ENCODE data around the gene EPGN.
A peak's percentile ranks its signal among the peaks of the same experiment; 100 is the strongest.

The EPGN gene, protein sequence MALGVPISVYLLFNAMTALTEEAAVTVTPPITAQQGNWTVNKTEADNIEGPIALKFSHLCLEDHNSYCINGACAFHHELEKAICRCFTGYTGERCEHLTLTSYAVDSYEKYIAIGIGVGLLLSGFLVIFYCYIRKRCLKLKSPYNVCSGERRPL

DNA sequence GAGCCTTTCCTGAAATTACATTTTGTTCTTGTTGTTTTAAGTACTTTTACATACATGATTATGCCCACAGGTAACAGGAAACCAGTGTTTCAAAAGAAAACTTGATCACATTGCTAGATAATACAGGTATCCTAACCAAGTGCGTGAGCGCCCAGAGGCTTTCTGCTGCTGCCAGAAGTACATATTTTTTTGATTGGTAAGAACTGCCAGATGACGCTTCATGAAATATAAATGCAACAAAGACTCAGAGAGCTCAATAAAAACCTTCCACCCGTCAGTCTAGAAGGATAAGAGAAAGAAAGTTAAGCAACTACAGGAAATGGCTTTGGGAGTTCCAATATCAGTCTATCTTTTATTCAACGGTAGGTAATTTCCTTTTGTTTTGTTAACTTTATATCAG, at the start of gene EPGN:
EPGN (plus strand) TSS at position 256 of the 400 bp plus-strand sequence; CDS start at position 320, 64 bp downstream.
- peak; percentile 6 for DNase-seq (ENCODE audit: low spot score)

DNA sequence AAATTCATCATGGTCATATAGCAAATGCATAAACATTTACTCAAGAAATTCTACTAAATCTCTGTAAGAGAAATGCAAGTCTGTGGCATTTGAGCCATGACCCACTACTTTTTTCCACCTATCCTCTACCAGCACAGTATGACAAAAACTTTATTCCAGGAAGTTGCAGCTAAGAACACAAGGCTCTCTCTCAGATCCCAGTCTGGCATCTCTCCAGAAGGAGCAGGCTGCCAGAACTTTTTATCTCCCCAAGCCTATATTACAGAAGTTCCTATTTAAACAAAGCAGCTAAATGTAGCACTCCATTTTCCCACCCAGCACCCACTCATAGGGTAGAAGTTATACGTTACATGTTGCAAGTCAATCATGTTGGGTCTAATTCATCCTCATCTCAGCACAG, 49.3 kb upstream of the EPGN start:
- DNase-seq (ENCODE audit: low spot score), result no peak

DNA sequence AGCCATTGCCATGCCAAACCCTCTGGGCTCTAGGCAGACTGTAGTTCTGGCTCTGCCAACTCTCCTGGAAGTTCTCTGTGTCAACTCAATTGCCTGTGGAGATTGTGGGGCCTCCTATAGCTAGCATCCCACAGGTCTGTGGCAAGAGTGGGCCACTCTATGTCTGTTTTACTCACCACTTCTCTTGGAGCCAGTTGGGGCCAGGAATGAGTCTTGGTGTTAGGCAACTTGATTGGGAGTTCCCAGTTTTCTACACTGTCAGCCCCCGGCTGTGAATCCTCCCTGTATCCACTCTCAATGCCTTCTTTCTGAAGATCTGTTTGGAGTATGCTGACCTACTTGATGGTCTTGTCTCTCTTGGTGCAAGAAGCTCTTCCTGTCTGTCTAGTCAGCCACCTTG, 48.2 kb upstream of the EPGN start:
- no peak for DNase-seq (ENCODE audit: low spot score)

DNA sequence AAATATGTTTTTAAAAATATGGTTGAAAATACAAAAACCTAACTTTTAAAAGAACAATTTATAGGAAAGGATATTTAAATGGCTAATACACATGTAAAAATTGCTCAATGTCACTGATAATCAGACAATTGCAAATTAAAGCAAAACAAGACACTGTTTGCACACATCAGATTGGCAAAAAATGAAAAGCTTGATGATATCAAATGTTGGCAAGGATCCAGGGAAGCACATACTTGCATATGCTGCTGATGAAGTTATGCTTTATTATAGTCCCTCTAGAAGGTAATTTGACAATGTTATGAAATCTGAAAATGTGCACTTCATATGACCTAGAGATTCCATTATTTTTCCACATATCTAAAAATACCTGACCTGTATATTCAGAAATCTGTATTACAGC, 45.7 kb upstream of the EPGN start:
- DNase-seq (ENCODE audit: low spot score), result no peak

DNA sequence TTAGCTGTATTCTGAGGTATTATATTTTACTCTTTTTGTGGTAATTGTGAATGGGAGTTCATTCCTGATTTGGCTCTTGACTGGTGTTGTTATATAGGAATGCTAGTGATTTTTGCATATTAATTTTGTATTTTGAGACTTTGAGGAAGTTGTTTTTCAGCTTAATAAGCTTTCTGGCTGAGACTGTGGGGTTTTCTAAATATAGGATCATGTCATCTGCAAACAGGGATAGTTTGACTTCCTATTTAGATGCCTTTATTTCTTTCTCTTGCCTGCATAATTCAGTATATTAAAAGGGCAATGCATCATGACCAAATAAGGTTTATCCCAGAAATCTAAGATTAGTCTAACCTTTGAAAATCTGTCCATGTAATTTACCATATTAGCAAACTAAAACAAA, 44.7 kb upstream of the EPGN start:
- no peak for DNase-seq (ENCODE audit: low spot score)

DNA sequence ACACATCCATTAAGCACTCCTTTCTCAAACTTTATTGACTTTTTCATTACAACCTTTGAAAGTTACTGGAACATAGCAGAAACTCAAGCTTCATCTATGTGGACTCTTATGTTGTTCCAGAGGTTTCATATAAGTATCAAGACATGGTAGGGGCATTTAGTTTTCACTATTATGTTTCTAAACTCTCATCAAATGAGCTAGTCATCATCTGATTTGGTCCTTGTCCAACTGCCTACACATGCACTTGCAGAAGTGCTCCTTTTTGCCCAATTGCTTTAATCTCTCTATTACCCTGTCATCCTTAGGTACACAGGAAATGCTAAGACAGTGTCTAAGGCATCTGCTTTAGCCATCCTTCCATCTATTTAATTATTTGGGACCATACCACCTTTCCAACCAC, 42.2 kb upstream of the EPGN start:
- DNase-seq (ENCODE audit: low spot score), result no peak

DNA sequence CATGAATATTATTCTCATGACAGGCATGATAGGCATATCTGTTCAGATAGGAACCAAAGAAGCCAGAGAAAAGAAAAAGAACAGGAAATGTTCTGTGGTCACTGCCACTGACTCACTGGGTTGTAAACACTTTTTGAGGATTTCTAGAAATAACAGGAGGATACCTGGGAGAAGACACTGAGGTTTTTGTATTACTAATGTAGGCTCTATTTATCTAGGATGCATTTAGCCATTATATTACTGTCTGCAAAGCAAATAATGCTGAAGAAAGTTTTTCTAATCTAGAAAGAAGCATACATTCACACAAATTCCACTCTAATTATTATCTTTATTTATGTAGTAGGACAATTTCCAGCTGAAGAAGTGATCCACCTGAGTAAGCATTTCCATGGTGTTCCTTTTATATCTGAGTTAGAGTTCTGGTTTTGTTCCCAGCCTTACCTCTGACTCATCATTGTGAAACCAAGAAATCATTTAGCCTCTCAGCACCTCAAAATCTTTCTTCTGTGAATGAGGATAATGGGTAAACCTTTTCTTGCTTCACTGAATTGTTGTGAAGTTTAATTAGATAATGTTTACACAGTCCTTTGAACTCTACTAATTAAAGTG, 40.2 kb upstream of the EPGN start:
- DNase-seq (ENCODE audit: low spot score), result no peak

DNA sequence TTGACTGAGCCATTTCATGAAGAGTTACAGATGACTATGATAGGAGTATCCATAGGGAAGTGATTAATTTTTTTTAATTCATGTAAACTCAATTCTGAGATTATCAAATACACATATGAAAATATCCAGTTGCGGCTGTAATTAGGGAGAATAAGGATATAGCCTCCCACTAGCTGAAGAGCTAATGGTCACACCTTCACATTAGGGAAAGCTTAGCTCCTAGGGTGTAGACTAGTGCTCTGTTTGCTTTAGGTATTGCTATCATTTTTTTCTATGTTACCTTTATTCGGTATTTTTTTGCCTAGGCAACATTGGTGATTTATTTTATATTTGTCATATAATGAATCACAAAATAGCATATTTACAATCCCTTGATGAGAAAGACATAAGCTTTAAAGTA, 39.6 kb upstream of the EPGN start:
- no peak for DNase-seq (ENCODE audit: low spot score)

DNA sequence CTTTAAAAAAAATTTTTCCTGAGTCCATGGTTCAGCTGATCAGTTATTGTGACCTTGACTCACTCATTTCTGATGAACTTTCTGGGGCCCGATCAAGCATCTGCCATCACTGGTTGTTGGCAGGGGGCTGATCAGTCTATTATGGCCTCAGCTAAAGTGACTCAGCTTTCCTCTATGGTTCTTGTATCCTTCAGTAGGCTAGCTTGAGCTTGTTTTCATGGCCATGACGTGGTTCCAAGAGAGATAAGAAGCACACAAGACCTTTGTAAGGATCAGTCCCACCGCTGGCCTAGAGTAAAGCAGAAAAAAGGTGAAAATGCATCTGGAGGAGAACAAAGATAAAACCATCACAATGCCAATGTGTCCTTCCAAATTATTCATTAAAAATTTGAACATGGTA, 29.8 kb upstream of the EPGN start:
- DNase-seq (ENCODE audit: low spot score), result no peak

DNA sequence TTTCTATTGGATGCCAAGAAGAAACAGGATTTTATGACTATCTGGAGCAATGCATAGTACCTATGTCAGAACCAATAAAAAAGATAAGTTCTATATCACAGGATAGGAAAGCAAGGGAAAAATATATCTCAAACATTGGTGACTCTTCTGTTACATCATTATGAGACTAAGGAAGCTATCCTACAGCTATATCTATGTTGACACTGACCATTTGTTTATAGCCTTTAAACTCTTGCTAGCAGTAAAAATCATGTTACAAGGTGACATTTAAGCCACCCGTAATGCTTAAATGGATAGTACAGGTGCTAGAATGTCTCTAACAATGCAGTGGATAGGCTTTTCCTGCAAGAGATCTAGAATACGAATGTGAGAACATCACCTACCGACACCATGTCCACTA, 28.6 kb upstream of the EPGN start:
- DNase-seq (ENCODE audit: low spot score), result no peak

DNA sequence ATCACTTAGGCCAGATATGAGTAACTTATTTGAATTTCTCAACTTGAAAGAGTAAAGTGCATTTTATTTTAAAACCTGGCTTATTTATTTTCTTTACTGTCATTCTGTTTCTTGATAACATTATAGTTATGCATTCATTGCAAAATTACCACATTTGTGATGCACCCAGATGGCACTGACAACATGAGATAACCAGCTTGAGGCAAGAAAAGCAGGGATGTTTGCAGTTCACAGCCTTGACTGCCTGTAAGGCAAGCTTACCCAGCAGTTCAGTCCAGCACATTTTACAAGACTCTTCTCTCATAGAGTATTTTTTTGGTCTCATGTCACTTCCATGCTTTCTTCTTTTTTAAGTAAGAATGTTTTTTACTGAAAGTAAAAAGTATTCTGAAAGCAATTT, 25.3 kb upstream of the EPGN start:
- no peak for DNase-seq (ENCODE audit: low spot score)

DNA sequence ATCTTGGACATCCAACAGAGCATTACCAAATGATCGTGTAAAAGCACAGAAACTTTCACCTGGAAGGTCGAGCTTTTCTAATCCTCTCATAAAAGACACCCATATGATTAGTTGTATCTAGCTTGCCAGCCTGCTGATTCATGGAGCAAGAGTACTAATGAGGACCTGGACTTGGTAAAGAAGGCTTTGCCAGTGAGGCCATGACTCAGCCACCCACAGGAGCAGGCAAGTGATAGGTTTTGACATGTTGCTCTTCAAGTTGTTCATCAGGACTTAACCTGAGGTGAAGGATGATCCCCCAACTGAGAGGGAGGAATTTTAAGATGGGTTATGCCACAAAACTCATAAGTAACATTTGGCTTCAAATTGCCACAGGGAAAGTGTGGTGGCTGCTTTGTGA, 24.7 kb upstream of the EPGN start:
- no peak for DNase-seq (ENCODE audit: low spot score)

DNA sequence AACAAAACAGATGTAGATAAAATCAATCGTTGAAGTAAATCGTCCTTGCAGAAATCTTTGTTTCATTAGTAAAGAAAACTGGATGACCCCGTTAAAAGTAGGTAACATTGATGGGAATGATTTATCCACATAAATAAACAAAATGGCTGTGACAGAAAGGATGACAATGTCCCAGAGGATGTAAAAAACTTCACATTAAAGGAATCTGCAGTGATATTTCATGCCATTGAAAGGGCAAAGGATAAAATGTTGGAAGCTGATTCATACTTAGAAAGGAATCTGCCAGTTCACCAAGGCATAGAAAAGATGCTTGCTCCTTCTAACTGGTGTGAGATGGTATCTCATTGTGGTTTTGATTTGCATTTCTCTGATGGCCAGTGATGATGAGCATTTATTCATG, 24.2 kb upstream of the EPGN start:
- DNase-seq (ENCODE audit: low spot score), result no peak

DNA sequence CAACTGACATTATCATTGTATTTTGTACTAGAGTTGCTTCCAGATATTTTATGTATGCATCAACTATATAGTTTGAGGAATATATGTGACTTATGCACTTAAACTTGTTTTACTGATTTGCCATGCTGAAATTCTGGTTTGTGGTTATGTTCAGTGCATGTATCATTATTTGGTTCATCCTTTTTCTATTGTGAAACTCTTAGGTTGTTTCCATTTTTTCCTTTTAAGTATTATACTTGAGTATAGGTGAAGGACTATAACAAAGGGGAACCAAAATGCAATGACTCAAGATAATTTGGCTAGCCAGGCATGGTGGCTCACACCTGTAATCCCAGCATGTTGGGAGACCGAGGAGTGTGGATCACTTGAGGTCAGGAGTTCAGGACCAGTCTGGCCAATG, 21.1 kb upstream of the EPGN start:
- DNase-seq (ENCODE audit: low spot score), result no peak

DNA sequence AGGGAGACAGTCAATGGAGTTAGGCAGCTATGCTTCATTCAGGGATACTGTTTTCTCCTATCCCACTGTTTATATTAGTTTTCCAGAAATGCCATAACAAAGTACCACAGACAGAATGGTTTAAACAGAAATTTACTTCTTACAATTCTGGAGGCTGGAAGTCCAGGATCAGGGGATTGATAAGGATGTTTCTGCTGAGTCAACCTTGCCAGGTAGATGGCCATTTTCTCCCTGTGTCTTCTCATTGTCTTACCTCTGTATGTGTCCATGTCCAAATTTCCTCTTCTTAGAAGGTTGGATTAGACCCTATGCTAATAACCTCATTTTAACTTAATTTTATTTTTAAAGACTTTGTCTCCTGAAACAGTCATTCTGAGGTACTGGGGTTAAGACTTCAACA, 20.5 kb upstream of the EPGN start:
- DNase-seq (ENCODE audit: low spot score), result no peak

DNA sequence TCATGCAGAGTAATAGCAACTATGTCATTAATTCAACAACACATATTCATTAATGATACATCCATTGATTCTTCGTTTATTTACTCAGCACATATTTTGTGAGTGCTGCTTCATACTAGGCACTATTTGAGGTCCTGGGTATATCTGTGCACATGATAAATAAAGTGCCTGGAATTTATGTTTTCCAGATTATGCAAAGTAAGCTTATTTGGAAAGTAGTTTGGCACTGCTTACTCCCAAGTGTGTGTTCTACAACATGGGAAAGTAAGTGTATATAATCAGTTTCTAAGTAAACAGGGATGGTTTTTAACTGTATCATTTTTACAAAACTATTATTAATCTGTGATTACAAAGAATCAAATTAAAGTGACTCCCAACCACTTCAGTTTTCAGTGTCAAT, 16.8 kb upstream of the EPGN start:
- no peak for DNase-seq (ENCODE audit: low spot score)

DNA sequence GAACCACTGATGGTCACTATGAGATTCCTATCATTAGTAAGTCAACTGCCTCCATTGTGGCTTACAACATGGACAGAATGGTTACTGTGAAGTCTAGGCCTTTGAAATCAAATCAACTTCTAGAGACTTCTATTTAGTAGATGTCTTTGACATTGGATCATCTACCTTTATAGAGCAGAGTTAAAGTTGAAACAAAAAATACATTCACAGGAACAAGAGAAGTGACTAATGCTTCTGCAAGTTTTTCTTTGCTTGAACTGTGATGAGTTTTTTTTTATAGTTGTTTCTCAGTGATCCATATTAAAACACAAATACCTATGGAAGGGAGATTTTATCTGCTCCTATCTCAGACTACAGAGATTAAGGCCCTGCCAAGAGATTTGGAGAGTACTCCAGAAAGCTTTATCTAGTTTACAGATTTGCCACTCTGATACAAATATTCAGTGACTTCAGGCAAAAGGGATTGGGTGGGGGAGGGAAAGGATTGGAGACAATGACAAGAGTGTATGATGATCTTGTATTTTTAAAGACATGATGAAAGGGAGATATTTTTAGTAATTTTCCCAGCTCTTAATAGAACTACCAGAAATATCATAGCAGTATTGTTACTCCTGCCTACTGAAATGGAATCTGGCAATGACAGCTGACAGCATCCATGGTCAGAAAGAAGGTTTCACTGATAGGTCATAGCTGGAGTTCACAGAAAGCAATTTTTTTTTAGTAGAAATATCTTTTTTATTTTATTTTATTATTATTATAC, 16.0 kb upstream of the EPGN start:
- no peak for DNase-seq (ENCODE audit: low spot score)

DNA sequence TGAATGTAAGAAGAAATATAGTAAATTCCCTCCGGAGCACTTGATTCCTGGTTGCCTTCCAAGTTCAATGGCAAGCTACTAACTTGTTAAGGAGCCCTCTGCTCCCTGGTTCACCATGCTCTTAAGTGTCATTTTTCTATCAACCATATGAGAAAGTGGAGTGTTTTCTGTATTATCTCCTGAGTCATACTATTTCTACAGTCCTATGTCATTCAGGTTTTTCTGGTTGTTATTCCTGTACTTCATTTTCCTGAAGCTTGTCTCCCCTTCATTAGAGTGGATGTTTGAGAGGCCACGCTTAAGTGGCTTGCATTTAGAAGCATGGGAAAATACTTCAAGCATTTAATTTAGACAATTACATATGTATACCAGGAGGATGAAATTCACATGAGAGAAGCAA, 14.7 kb upstream of the EPGN start:
- DNase-seq (ENCODE audit: low spot score), result no peak

DNA sequence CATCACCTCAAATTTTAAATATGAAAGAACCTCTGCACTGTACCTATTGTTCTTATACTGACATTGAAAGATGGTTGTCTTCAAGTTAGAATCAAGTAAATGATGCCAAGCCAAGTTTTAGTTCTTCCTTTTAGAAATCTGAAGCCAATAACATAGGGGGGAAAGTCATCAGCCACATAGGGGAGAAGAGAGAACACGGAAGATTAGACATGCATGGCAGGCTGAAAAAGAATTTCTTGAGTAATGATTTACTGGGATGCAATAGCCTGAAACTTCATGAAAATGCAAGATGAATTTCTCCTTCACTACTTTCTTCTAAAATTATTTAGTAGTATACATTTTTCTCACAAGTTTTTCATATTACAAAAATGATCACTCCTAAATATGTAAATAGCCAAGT, 13.6 kb upstream of the EPGN start:
- DNase-seq (ENCODE audit: low spot score), result no peak

DNA sequence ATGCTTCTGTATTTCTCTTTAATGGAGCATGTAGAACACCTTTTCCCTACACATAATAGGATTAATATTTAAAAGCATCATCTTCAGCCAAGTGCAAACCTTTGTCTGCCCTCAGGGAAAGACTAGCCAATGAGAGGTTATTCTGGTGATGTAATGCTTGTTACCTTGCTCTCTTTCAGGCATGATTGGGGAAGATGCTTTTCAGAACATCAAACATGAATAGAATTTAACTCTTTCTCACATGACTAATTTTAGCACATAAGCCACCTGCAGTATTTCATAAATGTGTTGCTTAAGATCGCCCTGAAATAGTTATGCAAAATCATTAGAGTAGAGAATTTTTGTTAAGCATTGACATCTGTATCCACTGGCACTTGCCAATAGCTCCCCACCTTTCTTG, 10.7 kb upstream of the EPGN start:
- DNase-seq (ENCODE audit: low spot score), result no peak

DNA sequence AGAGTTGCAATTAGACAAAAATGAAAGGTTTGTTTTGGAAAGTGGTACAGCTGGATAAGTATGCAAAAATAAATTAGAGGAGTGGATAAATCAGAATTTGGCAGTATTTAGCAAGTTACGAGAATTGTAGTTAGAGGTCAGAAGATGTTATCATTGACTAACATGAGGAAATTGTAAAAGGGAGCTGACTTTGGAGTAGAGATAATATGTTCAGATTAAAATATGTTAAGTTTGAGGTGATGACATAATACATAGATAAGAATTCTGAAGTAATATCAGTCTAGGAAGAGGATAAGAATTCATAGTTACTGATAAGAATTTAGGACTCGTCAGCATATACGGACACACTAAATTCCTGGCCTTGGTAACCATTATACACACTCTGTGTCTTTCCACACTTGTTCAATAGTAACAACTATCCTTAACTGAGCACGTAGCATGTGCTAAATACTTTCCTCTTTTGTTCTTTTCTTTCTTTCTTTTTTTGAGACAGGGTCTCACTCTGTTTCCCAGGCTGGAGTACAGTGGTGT, 4.1 kb upstream of the EPGN start:
- no peak for DNase-seq (ENCODE audit: low spot score)

DNA sequence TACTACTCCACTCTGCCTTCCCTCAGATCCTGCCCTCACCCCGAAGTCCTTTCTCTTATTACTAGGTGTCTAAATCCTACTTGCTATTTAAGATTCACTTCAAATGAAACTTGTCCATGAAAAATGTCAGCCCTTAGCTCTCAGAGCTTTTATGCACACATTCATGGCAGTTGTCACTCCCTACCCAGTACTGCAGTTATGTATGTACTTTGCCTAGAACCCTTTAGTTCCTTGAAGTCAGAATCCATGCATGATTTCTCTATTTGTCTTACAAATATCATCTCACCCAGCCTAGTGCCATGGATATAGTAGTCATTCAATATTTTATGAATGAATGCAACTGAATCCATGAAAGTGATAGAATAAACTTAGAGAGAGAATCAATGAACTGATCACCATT, 3.3 kb upstream of the EPGN start:
- DNase-seq (ENCODE audit: low spot score), result no peak

DNA sequence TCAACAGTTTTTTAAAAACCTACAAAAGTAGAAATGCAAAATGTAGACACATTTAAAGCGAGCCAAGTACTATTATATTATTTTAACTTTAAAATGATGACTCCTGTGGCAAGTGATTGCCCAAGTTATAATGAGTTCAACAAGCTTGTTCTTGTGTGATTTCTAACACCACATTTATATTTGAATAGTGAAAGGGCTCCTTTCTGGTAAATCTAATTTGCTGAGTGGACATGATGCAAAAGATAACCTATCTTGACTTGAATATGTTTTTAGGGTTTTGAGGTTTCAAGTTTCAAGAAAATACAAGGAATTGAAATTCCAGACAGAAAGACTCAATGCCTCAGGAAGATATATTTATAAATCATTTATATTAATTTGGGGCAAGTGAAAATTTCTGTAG, 1.1 kb upstream of the EPGN start:
- no peak for DNase-seq (ENCODE audit: low spot score)

DNA sequence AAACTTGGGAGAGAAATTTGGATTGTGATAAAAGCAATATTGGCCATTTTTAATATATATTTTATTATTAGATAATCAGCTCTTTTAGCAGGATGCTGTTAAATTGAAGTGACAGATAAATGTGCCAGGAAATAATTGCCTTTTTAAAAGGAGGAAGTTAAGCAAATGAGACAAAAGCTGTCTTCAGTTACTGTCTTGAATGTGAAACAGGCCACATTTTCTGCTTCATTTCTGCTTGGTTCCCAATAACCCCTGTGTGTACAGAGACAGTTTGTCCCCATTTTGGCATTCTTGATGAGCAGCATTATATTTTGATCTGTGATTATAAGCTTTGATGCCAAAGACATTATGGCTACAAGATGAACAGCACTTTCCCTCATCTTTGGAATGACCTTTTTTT, 953 bp downstream of the EPGN start:
- no peak for DNase-seq (ENCODE audit: low spot score)

All from CD4-positive, alpha-beta T cell treated with Interleukin-6 at 100 ng/mL for 8 hours (primary cell).